ENCODE results near the gene CHKB. TPM values are rescaled to one million over a fixed set of nuclear protein-coding genes. Genes with fewer than 3 reads are reported as not detected.

CHKB gene
- total RNA-seq, 1 donor from 2014 or later = 47.4 TPM

DNA sequence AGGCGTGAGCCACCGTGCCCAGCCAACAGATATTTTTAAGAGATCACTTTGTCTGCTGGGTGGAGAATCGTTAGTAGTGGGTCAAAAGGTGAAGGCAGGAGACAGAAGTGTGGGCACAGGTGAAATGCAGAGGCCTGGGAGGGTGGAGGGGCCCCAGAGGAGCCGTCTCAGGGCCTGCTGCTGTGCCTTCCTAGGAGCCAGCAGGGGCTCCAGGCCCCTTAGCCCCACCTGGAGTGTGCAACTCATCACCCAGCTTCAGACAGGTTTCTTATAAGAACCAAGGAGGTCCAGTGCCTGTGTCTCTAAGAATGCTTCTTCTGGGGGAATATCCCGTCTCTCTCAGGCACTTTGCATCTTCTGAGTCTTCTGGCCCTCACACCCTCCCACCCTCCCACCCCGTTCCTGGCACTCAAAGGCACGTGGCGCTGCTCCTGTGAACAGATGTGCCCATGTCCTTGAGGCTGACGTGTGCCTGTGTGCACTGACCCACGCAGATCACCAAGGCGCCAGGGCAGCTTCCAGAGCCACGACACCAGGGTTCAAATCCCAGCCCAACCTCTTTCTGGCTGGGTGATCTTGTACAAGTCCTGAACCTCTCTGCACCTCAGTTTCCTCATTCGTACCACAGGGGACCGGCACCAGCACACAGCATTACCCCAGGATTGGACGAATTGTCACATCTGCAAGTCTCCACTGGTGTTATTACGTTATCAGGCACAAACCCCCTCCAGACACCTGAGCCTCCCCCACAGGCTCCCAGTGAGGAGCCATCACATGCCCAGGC is 41.9 kb upstream of the CHKB start:
- Mint-ChIP-seq H3K9me3 (ENCODE audit: low read depth) (no peaks in the 10 kb centered on the region), H3K36me3 (ENCODE audit: low read depth) (no peaks in the 10 kb centered on the region), H3K4me3 (ENCODE audit: unreplicated experiment) (no peak overlapping the region), H3K4me1 (ENCODE audit: low read depth) (peaks cover 37% of the 10 kb centered on the region), H3K27ac (ENCODE audit: unreplicated experiment) (no peak overlapping the region), H3K27me3 (ENCODE audit: low read depth) (no peaks in the 10 kb centered on the region)
- DNase-seq (ENCODE audit: low spot score) = no peak
- TF ChIP-seq, protein P1, sequence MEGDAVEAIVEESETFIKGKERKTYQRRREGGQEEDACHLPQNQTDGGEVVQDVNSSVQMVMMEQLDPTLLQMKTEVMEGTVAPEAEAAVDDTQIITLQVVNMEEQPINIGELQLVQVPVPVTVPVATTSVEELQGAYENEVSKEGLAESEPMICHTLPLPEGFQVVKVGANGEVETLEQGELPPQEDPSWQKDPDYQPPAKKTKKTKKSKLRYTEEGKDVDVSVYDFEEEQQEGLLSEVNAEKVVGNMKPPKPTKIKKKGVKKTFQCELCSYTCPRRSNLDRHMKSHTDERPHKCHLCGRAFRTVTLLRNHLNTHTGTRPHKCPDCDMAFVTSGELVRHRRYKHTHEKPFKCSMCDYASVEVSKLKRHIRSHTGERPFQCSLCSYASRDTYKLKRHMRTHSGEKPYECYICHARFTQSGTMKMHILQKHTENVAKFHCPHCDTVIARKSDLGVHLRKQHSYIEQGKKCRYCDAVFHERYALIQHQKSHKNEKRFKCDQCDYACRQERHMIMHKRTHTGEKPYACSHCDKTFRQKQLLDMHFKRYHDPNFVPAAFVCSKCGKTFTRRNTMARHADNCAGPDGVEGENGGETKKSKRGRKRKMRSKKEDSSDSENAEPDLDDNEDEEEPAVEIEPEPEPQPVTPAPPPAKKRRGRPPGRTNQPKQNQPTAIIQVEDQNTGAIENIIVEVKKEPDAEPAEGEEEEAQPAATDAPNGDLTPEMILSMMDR (IDR thresholded peaks at IDR 0.05) = no peak

DNA sequence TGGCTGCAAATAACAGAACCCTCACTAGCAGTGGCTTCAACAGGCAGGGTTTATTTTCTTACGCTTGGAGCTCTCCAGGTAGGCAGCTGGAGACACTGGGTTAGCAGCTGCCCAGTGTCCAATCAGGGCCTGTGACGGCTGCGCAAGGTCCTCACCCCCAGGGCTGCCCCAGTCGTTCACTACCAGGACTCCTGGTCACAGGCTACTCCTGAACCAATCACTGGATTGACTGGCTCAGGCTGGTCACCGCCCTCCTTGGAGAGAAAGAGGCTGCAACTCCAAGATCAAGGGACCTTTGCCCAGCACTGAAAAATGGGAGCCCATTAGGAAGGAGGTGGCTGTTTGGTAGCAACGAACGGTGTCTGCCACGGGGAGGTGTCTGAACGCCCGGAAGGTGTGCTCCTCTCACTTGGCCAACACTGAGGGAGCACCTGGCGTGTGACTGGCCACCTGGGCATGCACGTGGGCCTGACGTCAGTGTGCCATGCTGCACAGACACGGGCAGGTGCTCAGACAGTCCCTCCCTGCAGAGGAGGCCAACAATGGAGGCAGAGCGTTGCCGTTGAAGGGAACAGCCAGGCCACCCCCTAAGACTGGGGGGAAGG is 40.2 kb upstream of the CHKB start:
- no peaks in the 10 kb centered on the region for H3K9me3 Mint-ChIP-seq (ENCODE audit: low read depth)
- H3K36me3 Mint-ChIP-seq (ENCODE audit: low read depth) = no peaks in the 10 kb centered on the region
- DNase-seq (ENCODE audit: low spot score) = no peak
- H3K27ac Mint-ChIP-seq (ENCODE audit: unreplicated experiment) = no peak overlapping the region
- TF ChIP-seq, protein P1 (IDR thresholded peaks at IDR 0.05) = no peak
- H3K4me3 Mint-ChIP-seq (ENCODE audit: unreplicated experiment) = no peak overlapping the region
- H3K27me3 Mint-ChIP-seq (ENCODE audit: low read depth) = peaks cover 5% of the 10 kb centered on the region
- H3K4me1 Mint-ChIP-seq (ENCODE audit: low read depth) = peaks cover 29% of the 10 kb centered on the region

DNA sequence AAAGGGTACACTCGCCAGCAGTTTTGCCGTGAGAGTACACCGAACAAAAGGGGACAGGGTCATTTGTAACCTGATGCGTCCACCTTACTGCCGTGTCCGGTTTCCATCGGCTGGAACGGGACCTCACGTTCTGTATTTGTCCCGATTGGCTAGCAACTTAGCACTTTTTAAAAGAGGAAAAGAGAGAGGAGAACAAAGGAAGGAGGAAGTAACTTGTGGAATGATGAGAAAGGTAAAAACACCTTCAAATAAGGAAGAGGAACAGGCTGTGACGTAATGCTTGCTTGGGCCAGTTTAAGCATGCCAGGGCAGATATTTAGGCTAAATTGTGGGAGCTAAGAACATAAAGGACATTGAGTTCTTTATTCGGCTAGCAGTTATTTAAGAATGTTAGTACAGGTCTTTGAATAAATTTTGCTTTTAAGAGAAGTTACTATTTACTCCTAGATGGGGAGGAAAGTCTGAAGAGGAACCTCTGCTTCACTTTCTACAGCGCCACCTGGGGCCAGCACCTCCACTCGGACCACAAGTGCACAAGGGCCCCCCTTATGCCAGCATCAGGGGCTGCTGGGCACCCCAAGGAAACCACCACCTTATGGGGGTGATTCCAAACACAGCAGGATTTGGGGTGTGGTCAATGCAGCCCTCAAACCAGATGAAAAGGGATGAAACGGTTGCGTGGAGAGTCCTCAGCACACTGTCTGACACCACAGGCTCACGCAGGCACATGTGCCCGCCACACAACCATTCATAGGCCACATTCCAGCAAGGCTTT is 39.5 kb upstream of the CHKB start:
- Mint-ChIP-seq H3K9me3 (ENCODE audit: low read depth) (no peaks in the 10 kb centered on the region), H3K27me3 (ENCODE audit: low read depth) (peaks cover 7% of the 10 kb centered on the region), H3K27ac (ENCODE audit: unreplicated experiment) (no peak overlapping the region), H3K36me3 (ENCODE audit: low read depth) (no peaks in the 10 kb centered on the region), H3K4me3 (ENCODE audit: unreplicated experiment) (peak overlapping the region; percentile 26), H3K4me1 (ENCODE audit: low read depth) (peaks cover 26% of the 10 kb centered on the region)
- TF ChIP-seq, protein P1 (IDR thresholded peaks at IDR 0.05) = peak; percentile 42
- no peak for DNase-seq (ENCODE audit: low spot score)

DNA sequence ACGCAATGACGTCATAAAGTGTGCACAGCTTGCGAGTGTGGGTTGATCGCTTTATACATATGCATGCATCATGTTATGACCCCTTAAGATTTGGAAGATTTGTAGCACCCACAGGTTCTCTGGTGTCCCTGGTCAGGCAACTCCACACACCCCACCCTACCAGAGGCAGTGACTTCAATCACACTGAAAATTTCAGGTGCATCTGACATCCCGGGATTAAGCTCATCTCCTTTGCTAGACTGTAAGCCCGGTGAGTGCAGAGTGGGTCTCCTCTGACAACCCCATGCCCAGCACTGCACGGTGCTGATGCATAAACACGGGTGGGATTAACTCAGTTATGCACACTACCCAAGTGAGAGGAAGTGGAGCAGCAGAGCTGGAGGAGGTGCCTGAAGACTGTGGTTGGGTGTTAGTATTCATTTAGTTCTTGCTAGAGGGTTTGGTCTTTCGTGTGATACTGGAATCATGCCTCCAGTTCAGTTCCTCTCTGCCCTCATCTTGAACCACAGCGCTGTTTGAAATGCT is 38.8 kb upstream of the CHKB start:
- Mint-ChIP-seq H3K4me1 (ENCODE audit: low read depth) (peaks cover 24% of the 10 kb centered on the region), H3K9me3 (ENCODE audit: low read depth) (no peaks in the 10 kb centered on the region), H3K36me3 (ENCODE audit: low read depth) (no peaks in the 10 kb centered on the region), H3K4me3 (ENCODE audit: unreplicated experiment) (peak overlapping the region; percentile 26), H3K27me3 (ENCODE audit: low read depth) (peaks cover 7% of the 10 kb centered on the region), H3K27ac (ENCODE audit: unreplicated experiment) (no peak overlapping the region)
- TF ChIP-seq, protein P1 (IDR thresholded peaks at IDR 0.05) = no peak
- DNase-seq (ENCODE audit: low spot score) = no peak

Data from chondrocyte (in vitro differentiated cells).